Measurements from ENCODE around the gene SCAF4. TPM values are rescaled to one million over a fixed set of nuclear protein-coding genes. Genes with fewer than 3 reads are reported as not detected.

Gene SCAF4
- total and polyA plus RNA-seq, 9 of the 15 experiments (the other 6 are each of a cell fraction or from before 2014, with no cell fraction given) = 2.3 to 55.7 (median 17.2) TPM

DNA sequence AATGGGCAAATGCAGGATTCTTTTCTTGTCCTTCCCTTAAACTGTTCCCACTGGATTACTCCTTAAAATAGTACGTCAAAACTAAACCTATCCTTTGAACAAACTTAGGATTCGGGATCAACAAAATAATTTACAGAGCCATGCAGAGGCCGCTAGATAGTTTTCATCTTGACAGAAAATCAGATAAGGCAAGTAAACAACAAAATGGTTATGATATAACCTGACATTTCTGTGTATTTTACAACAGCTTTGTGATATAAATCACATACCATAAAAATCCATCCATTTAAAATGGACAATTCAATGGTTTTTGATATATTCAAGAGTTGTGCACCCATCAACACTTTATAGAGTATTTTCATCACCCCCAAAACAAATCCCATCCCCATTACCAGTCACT lies 11.2 kb downstream of the SCAF4 start (continued):
- TF ChIP-seq, protein P1, sequence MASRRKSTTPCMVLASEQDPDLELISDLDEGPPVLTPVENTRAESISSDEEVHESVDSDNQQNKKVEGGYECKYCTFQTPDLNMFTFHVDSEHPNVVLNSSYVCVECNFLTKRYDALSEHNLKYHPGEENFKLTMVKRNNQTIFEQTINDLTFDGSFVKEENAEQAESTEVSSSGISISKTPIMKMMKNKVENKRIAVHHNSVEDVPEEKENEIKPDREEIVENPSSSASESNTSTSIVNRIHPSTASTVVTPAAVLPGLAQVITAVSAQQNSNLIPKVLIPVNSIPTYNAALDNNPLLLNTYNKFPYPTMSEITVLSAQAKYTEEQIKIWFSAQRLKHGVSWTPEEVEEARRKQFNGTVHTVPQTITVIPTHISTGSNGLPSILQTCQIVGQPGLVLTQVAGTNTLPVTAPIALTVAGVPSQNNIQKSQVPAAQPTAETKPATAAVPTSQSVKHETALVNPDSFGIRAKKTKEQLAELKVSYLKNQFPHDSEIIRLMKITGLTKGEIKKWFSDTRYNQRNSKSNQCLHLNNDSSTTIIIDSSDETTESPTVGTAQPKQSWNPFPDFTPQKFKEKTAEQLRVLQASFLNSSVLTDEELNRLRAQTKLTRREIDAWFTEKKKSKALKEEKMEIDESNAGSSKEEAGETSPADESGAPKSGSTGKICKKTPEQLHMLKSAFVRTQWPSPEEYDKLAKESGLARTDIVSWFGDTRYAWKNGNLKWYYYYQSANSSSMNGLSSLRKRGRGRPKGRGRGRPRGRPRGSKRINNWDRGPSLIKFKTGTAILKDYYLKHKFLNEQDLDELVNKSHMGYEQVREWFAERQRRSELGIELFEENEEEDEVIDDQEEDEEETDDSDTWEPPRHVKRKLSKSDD (conservative IDR thresholded peaks at IDR 0.05; ENCODE audit: low read length) = no peak
- no peak for TF ChIP-seq NCOA1 (IDR thresholded peaks at IDR 0.05; ENCODE audit: low read depth)
- TF ChIP-seq MEIS2 (IDR thresholded peaks at IDR 0.05; ENCODE audit: partially characterized antibody) = peak; percentile 60
- TF ChIP-seq, protein P2, sequence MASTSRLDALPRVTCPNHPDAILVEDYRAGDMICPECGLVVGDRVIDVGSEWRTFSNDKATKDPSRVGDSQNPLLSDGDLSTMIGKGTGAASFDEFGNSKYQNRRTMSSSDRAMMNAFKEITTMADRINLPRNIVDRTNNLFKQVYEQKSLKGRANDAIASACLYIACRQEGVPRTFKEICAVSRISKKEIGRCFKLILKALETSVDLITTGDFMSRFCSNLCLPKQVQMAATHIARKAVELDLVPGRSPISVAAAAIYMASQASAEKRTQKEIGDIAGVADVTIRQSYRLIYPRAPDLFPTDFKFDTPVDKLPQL (IDR thresholded peaks at IDR 0.05; ENCODE audit: extremely low read depth, insufficient read length) = no peak
- TF ChIP-seq HMGN3 (IDR thresholded peaks at IDR 0.05; ENCODE audit: borderline replicate concordance, extremely low read depth, insufficient read length, low read depth, low read length) = no peak
- TF ChIP-seq PTRF (tag; IDR thresholded peaks at IDR 0.05) = no peak
- TF ChIP-seq, protein P3, sequence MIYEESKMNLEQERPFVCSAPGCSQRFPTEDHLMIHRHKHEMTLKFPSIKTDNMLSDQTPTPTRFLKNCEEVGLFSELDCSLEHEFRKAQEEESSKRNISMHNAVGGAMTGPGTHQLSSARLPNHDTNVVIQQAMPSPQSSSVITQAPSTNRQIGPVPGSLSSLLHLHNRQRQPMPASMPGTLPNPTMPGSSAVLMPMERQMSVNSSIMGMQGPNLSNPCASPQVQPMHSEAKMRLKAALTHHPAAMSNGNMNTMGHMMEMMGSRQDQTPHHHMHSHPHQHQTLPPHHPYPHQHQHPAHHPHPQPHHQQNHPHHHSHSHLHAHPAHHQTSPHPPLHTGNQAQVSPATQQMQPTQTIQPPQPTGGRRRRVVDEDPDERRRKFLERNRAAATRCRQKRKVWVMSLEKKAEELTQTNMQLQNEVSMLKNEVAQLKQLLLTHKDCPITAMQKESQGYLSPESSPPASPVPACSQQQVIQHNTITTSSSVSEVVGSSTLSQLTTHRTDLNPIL (CRISPR knock-in tag; IDR thresholded peaks at IDR 0.05) = no peak
- TF ChIP-seq NFIX (CRISPR knock-in tag; IDR thresholded peaks at IDR 0.05; ENCODE audit: low read depth) = no peak
- TF ChIP-seq FOXA3 (CRISPR knock-in tag; conservative IDR thresholded peaks at IDR 0.05 in 1 of 2, IDR thresholded peaks at IDR 0.05 in 1 of 2) = peak in 1 of 2 experiments; percentile 56; a peak in 1 of 4 replicates
- no peak for TF ChIP-seq ZFP1 (CRISPR knock-in tag; IDR thresholded peaks at IDR 0.05)
- no peak for TF ChIP-seq ZNF717 (CRISPR knock-in tag; IDR thresholded peaks at IDR 0.05)
- no peak for TF ChIP-seq SIRT6 (IDR thresholded peaks at IDR 0.05; ENCODE audit: low read depth, low read length)
- no peak for TF ChIP-seq MYBL2 (IDR thresholded peaks at IDR 0.05; ENCODE audit: low read depth)
- TF ChIP-seq MYBL2 (CRISPR knock-in tag; IDR thresholded peaks at IDR 0.05; ENCODE audit: borderline replicate concordance) = no peak
- no peak for TF ChIP-seq RBM15 (IDR thresholded peaks at IDR 0.05; ENCODE audit: insufficient read depth, low read length)
- 0 out of 2 replicates have a peak, but pooled peaks have one; percentile 1 for TF ChIP-seq HDAC2 (IDR thresholded peaks at IDR 0.05)
- 0 out of 2 replicates have a peak, but pooled peaks have one; percentile 4 for TF ChIP-seq SOX6 (IDR thresholded peaks at IDR 0.05)
- TF ChIP-seq, protein P4, sequence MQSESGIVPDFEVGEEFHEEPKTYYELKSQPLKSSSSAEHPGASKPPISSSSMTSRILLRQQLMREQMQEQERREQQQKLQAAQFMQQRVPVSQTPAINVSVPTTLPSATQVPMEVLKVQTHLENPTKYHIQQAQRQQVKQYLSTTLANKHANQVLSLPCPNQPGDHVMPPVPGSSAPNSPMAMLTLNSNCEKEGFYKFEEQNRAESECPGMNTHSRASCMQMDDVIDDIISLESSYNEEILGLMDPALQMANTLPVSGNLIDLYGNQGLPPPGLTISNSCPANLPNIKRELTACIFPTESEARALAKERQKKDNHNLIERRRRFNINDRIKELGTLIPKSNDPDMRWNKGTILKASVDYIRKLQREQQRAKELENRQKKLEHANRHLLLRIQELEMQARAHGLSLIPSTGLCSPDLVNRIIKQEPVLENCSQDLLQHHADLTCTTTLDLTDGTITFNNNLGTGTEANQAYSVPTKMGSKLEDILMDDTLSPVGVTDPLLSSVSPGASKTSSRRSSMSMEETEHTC (IDR thresholded peaks at IDR 0.05) = no peak

Data from K562 (cell line).